ENCODE results near the gene KIAA1755.
"Not testable (repeated sequence)": the region's sequence is repeated elsewhere in the genome, so short reads cannot be mapped to it uniquely, and the experiment has no call there.

- TF ChIP-seq CTCF, POLR2A, EP300 (IDR thresholded peaks at IDR 0.05): not testable (repeated sequence)
Measured at GRCh38 chr20:38251441-38251840, 9.1 kb downstream of the KIAA1755 start.

All from tibial nerve (tissue), 4 donors.